Measurements from ENCODE around the gene TCP11.

TCP11 gene

DNA sequence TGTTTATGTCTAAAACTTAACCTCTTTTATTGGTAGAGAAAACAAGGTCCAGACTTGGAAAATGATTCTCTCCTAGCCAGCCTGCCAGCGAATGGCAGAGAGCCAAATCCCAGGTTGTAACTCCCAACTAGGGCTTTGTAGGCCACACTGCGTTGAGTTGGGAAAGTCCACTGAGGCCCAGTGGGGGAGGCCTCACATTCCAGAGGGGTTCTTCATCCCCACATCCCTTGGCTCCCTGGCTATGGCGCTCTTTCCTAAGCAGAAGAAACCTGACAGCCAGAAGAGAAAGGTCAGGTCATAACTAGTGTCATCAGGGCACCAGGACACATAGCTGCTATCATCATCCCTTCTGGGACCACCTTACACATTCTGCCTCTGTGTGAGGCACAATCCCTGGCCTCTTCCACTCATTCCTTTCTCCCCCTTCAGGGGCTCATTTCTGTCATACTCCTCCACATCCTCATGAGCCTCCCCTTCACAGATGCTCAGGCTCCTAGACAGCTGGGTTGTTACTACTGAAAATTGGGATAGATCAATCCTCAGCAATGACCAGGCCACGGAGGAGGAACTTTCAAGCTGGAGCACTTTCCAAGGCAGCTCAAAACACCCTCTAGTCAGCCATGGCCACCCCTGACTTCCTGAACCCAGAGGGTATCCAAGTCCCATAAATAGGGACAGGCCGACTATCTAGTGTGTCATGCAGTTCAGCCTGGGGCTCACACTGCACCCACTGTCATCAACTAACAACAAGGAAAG, 48.6 kb downstream of the TCP11 start:
- no peak for DNase-seq (ENCODE audit: low read depth)

DNA sequence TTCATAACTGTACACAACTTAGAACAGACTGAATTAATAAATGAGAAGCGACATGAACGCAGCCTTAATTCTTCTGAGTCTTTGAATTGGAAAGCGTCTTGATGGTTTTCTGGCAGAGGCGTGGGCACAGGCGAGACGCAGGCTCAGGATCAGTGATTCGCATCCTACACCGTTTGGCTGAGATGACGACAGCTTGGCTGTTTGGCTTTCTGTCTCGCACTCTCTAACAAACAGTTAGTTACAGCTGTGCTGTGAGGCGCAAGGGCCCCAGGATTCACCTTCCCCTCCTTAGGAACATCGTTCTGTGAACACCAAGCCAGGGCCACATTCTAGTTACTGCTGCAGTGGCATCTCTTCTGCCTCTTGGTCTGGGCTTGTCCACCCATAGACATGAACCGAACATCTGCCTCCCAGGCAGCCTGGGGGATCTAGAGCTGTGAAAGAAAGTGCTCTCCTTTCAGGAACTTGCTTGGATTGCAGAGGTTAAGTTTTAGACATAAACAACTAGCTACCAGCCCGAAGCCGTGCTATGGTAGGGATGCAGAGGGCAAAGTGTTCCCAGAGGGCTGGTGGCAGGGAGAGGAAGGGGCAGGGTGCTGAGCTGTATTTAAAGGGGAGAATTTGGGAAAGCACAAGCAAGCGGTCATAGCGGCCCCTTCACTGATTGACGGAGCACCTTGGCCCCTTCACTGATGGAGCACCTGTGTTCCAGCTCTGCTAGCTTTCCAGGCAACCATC, 49.6 kb downstream of the TCP11 start:
- DNase-seq (ENCODE audit: low read depth), result no peak

- DNase-seq (ENCODE audit: low read depth), result no peak
Observed at GRCh38 chr6:35090734-35091133, 50.4 kb downstream of the TCP11 start.

DNA sequence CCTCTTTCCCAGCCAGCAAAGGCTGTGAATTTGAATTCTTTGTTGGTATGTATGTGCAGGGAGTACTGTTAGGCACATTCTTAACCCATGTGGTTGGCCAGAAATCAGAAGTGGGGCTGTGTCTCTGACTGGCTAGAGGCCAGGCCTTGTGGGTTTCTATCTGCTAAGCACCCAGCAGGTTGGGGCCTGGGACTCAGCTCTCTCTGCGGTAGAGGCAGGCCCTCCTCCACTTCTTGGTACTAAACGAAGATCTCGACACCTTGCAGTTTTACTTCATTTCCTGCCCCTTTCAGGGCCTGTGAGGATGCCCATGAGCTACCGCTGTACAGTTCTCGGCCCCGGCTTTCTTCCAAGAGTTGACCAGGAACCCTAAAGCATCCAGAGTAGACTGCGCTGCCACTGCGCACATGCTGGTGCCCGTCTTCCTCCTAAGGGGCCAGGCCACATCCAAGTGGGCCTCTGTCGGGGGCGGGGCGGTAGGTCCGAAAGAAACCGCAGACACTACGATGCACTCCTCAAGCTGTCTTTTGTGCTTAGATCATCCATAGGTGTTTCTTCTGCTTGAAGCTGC, 51.1 kb downstream of the TCP11 start:
- no peak for DNase-seq (ENCODE audit: low read depth)

DNA sequence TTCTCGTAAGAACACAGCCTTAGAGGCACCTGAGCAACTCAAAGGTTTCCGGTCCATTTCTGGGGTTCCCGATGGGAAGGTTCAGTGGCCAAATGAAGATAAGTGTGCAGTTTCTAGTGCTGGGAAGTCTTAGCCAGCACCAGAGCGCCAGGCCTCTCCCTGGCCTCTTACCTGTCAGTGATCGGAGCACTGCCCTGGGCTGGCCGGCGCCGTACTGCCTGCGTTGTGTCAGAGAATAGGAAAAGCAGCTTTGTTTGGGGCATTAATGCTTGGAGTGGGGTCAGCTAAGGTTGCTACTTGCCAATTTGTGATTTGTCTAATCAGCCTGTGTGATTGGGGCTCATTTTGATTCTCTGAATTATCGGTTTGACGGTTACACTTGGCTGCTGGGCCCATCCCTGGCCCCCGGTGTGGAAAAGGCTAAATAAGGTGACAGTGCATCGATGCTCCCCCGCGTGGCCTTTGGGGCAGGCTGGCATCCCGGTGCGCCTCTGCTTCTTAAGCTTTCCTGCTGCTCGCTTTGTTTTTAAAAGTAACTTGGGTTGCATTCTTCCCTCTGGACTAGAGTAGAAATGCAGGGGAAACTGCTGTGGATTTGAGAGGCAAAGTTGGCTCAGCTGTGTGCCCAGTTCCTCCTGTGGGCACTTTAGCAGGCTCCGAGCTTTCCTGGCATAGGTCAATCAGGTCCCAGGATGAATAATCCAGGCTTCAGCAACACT, 51.8 kb downstream of the TCP11 start:
- no peak for DNase-seq (ENCODE audit: low read depth)

DNA sequence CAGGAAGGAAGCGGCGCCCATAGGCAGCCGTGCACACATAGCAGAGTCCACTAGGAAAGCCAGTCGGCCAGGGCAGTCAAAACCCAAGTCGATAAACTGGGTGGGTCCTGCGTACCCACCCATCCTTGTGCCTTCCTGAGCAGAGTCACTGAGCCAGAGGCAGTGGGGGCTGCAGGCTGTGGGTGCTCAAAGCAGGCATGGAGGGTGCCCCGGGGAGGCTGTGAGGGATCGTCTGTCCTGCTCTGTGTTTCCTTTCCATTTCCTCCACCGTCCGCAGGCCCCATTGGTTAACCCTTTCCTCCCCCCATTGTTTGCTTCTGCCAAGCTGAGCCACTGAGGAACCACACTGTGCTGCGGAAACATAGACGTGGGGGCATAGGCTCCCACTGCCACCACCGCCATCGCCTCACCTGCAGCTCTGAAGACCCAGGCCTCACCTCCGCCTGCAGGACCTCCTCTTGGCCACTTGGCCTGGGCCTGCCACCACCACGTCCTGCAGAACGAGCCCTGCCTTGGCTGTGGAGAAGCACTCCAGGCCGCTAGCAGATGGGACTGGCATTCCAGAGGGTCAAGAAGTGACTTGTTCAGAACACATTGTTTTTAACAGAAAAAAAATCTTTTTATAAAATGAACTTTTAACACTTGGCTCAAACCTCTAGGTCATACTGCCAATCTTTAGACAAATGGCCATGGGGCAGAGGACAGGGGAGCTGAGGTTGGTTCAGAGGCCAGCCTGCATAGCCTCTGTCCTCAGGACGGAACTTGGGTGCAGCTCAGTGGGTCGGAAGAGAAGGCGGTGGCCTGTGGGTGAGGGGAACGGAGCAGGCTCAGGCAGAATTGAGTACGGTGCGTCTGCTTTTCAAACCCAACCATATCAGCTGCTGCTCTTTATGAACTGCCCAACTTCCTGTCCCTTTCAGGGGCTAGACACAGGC, 52.6 kb downstream of the TCP11 start:
- no peak for DNase-seq (ENCODE audit: low read depth)

- no peak for DNase-seq (ENCODE audit: low read depth)
Observed at GRCh38 chr6:35087361-35088280, 53.5 kb downstream of the TCP11 start.

DNA sequence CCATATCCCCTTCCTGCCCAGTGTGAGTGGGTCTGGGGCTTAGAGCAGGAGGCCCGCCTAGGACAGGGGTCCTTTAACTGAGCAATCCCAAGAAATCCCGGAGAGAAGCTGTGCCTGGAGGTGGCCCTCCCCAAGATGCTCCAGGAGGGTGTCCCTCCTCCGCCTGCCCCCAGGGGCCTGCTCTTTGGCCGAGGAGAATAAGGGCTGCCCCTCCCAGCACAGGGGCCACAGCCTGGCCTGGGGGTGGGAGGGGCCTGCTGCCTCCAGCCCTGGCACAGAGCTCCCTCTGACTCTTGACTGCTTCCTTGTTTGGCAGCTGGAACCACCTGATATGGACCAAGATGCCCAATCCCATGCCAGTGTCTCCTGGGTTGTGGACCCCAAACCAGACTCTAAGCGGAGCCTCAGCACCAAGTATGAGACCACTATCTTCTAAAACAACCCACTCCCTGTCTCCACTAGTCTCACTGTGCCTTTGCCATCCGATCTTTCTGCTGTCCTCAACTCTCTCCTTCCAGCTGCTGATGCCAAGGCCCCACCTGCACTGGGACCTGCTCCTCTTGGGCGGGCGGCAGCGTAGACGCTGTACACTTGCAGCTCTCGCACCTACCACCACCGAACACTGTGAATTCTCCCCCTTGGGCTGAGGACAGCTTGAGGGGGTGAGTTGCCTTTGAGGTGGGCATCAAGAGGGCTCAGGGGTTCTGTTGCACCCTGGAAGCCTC, 54.3 kb downstream of the TCP11 start:
- DNase-seq (ENCODE audit: low read depth), result no peak

GRCh38 chr6:35086282-35086632, 54.9 kb downstream of the TCP11 start:
- DNase-seq (ENCODE audit: low read depth), result no peak

DNA sequence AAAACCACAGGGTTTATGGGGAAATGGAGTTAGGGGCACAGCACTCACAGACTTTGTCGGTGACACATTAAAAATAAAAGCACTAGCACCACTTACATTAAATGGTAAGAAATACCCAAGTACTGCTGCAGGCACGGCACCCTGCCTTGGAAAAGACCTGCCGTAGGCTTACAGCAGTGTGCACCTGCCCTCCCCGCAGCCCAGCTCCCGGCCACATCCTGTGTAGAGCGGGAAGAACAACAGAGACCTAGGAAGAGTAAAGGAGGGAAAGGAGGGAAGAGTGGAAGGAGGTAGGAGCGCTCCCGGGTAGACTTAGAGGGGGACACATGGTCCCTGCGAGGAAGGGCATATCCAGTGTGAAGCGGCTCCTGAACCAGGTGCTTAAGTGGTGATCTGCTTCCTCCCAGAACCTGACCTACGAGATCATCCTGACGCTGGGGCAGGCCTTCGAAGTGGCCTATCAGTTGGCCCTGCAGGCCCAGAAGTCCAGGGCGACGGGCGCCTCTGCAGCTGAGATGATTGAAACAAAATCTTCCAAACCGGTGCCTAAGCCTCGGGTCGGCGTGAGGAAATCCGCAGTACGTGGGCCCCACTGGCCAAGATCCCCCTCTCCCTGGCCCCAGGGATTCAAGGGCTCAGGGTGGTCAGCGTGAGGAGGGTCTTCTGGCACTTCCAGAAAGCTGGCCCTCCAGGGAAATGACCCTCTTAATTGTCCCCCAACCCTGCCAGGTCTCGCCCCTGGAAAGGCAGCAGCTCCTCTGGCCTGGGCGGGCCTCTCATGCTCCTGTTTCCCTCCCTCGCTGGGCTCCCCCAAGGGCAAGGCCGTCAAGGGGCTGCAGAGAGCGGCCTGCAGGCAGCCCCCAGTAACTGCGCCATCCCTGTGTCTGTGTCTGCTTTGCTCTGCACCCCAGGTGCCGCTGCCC, 55.5 kb downstream of the TCP11 start:
- DNase-seq (ENCODE audit: low read depth), result no peak

GRCh38 chr6:35084511-35085203, 56.5 kb downstream of the TCP11 start:
- no peak for DNase-seq (ENCODE audit: low read depth)

DNA sequence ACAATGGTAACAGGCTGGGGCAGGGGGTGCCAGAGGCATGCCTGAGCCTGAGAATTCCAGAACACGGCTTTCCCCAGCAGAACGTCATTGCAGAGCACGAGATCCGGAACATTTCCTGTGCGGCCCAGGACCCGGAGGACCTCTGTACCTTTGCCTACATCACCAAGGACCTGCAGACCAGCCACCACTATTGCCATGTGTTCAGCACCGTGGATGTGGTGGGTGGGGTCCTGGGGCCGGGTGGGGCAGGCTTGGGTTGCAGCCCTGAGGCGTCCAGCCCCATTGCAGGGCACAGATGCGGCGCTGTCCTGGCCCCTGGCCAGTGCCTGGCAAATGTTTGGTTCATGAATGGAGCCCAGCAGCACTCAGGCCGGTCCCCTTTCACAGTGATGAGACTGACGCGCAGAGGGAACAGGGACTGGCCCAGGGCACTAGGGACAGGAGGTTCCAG, 57.1 kb downstream of the TCP11 start:
- no peak for DNase-seq (ENCODE audit: low read depth)

GRCh38 chr6:35083507-35083906, 57.6 kb downstream of the TCP11 start:
- DNase-seq (ENCODE audit: low read depth), result no peak

GRCh38 chr6:35082733-35083403, 58.3 kb downstream of the TCP11 start:
- DNase-seq (ENCODE audit: low read depth), result no peak

- DNase-seq (ENCODE audit: low read depth), result no peak
Observed at GRCh38 chr6:35082046-35082732, 59.0 kb downstream of the TCP11 start.

DNA sequence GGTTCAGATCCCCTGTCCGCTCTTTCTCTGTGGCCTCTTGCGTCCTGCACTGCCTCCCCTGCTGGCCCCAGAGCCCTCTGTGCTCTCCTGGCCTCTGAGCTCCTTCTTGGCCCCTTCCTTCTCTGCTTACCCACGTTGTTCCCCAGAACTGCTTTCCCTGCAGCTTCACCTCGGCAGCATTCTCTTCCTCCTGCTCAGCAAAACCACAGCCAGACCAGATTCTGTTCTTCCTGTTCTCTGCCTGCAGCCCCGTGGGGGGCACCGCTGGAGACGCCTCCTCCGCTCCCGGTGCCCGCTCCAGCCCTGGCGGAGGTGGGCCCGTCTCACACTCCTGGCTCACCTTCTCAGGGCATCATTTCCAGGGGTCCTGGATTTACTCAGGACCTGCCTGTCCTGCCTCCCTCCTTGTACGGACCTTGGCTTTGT, 59.7 kb downstream of the TCP11 start:
- DNase-seq (ENCODE audit: low read depth), result no peak
